Activated T-helper 17 cell treated with anti-CD3 and anti-CD28 coated beads, Interleukin-2, amount 50 U/mL, for 72 hours (primary cell): ENCODE measurements around the gene C3orf52. TPM values are rescaled to one million over a fixed set of nuclear protein-coding genes. Genes with fewer than 3 reads are reported as not detected.

ENCODE experiments used
- total RNA-seq, 2 donors: library from RNA; stranded (reverse); gene quantifications; one replicate each; pipeline ENCODE4 v1.2.3, GENCODE V29; 2022

The C3orf52 gene
- total RNA-seq, 2 donors from 2014 or later = 9.9 to 14.5 TPM

Other genes starting within 250 kb of the C3orf52 start
- gene PHLDB2, start 227.1 kb upstream of the C3orf52 start, total RNA-seq = 1 to 10 TPM; 2.9 TPM
- 10 to 100 TPM; 63.3 to 84.9 TPM for gene ABHD10, start 107.4 kb upstream of the C3orf52 start, total RNA-seq
- gene TAGLN3, start 87.5 kb upstream of the C3orf52 start, total RNA-seq = 1 to 10 TPM in 1 of 2 donors, under 1 TPM in 1; 0.56 to 7.1 TPM
- 1 to 10 TPM in 1 of 2 donors, under 1 TPM in 1; 0.24 to 1.6 TPM for gene TMPRSS7, start 51.7 kb upstream of the C3orf52 start, total RNA-seq
- gene GCSAM, start 46.9 kb downstream of the C3orf52 start, total RNA-seq = 10 to 100 TPM; 13.5 to 18.6 TPM
- not detected for gene SLC9C1, start 207.8 kb downstream of the C3orf52 start, total RNA-seq
- 10 to 100 TPM in 1 of 2 donors, 1 to 10 TPM in 1; 5.1 to 26.8 TPM for gene CD200, start 246.8 kb downstream of the C3orf52 start, total RNA-seq